Measurements from ENCODE around the gene MORF4L1. TPM values are rescaled to one million over a fixed set of nuclear protein-coding genes. Genes with fewer than 3 reads are reported as not detected.
"Not testable (repeated sequence)": the region's sequence is repeated elsewhere in the genome, so short reads cannot be mapped to it uniquely, and the experiment has no call there.

The MORF4L1 gene
- total RNA-seq, 2 donors from 2014 or later = 170 TPM

GRCh38 chr15:78842519-78842918 is 30.2 kb upstream of the MORF4L1 start:
- Mint-ChIP-seq H3K4me3 (no peak overlapping the region), H3K9me3 (no peaks in the 10 kb centered on the region), H3K36me3 (ENCODE audit: insufficient read depth in 2 of 2) (no peaks in the 10 kb centered on the region), H3K4me1 (ENCODE audit: low read depth) (no peaks in the 10 kb centered on the region), H3K27me3 (ENCODE audit: low read depth) (no peaks in the 10 kb centered on the region), H3K27ac (no peak overlapping the region)
- ATAC-seq (replicated peaks in 1 of 2) = peak in 1 of 2 donors; percentile 45
- DNase-seq = no peak

- H3K36me3 Mint-ChIP-seq (ENCODE audit: insufficient read depth in 2 of 2); DNase-seq; ATAC-seq (replicated peaks in 1 of 2); H3K4me3 Mint-ChIP-seq; H3K9me3 Mint-ChIP-seq; H3K27me3 Mint-ChIP-seq (ENCODE audit: low read depth); H3K27ac Mint-ChIP-seq; H3K4me1 Mint-ChIP-seq (ENCODE audit: low read depth): not testable (repeated sequence)
These were observed 25.8 kb upstream of the MORF4L1 start for GRCh38 chr15:78846906-78847305.

GRCh38 chr15:78847387-78847906 is 25.2 kb upstream of the MORF4L1 start:
- DNase-seq; H3K9me3 Mint-ChIP-seq; H3K4me1 Mint-ChIP-seq (ENCODE audit: low read depth); H3K36me3 Mint-ChIP-seq (ENCODE audit: insufficient read depth in 2 of 2); H3K27me3 Mint-ChIP-seq (ENCODE audit: low read depth); H3K27ac Mint-ChIP-seq; ATAC-seq (replicated peaks in 1 of 2); H3K4me3 Mint-ChIP-seq: not testable (repeated sequence)

GRCh38 chr15:78850352-78850751 is 22.3 kb upstream of the MORF4L1 start:
- no peaks in the 10 kb centered on the region for H3K36me3 Mint-ChIP-seq (ENCODE audit: insufficient read depth in 2 of 2)
- H3K27ac Mint-ChIP-seq = no peak overlapping the region
- ATAC-seq (replicated peaks in 1 of 2) (no peak), DNase-seq (no peak)
- no peaks in the 10 kb centered on the region for H3K27me3 Mint-ChIP-seq (ENCODE audit: low read depth)
- H3K9me3 Mint-ChIP-seq = no peaks in the 10 kb centered on the region
- no peaks in the 10 kb centered on the region for H3K4me1 Mint-ChIP-seq (ENCODE audit: low read depth)
- H3K4me3 Mint-ChIP-seq = no peak overlapping the region

GRCh38 chr15:78850941-78851755 is 21.5 kb upstream of the MORF4L1 start:
- no peak overlapping the region for H3K4me3 Mint-ChIP-seq
- no peaks in the 10 kb centered on the region for H3K9me3 Mint-ChIP-seq
- no peaks in the 10 kb centered on the region for H3K4me1 Mint-ChIP-seq (ENCODE audit: low read depth)
- H3K36me3 Mint-ChIP-seq (ENCODE audit: insufficient read depth in 2 of 2) = no peaks in the 10 kb centered on the region
- DNase-seq (no peak), ATAC-seq (replicated peaks in 1 of 2) (no peak)
- no peaks in the 10 kb centered on the region for H3K27me3 Mint-ChIP-seq (ENCODE audit: low read depth)
- H3K27ac Mint-ChIP-seq = no peak overlapping the region

GRCh38 chr15:78853500-78853899 is 19.2 kb upstream of the MORF4L1 start:
- ATAC-seq (replicated peaks in 1 of 2) (no peak), DNase-seq (no peak)
- H3K27me3 Mint-ChIP-seq (ENCODE audit: low read depth) = no peaks in the 10 kb centered on the region
- no peak overlapping the region for H3K27ac Mint-ChIP-seq
- H3K9me3 Mint-ChIP-seq = no peaks in the 10 kb centered on the region
- H3K36me3 Mint-ChIP-seq (ENCODE audit: insufficient read depth in 2 of 2) = no peaks in the 10 kb centered on the region
- no peaks in the 10 kb centered on the region for H3K4me1 Mint-ChIP-seq (ENCODE audit: low read depth)
- no peak overlapping the region for H3K4me3 Mint-ChIP-seq

GRCh38 chr15:78854833-78855372 is 17.8 kb upstream of the MORF4L1 start:
- Mint-ChIP-seq H3K27me3 (ENCODE audit: low read depth) (no peaks in the 10 kb centered on the region), H3K4me1 (ENCODE audit: low read depth) (peaks cover 2% of the 10 kb centered on the region), H3K36me3 (ENCODE audit: insufficient read depth in 2 of 2) (no peaks in the 10 kb centered on the region), H3K9me3 (no peaks in the 10 kb centered on the region), H3K27ac (no peak overlapping the region), H3K4me3 (no peak overlapping the region)
- ATAC-seq (replicated peaks in 1 of 2) (no peak), DNase-seq (no peak)

GRCh38 chr15:78855746-78856145 is 16.9 kb upstream of the MORF4L1 start:
- Mint-ChIP-seq H3K4me3 (no peak overlapping the region), H3K9me3 (no peaks in the 10 kb centered on the region), H3K36me3 (ENCODE audit: insufficient read depth in 2 of 2) (no peaks in the 10 kb centered on the region), H3K27me3 (ENCODE audit: low read depth) (no peaks in the 10 kb centered on the region), H3K27ac (no peak overlapping the region), H3K4me1 (ENCODE audit: low read depth) (peaks cover 5% of the 10 kb centered on the region)
- ATAC-seq (replicated peaks in 1 of 2) (no peak), DNase-seq (no peak)

- no peaks in the 10 kb centered on the region for H3K36me3 Mint-ChIP-seq (ENCODE audit: insufficient read depth in 2 of 2)
- no peaks in the 10 kb centered on the region for H3K9me3 Mint-ChIP-seq
- H3K27ac Mint-ChIP-seq = peak overlapping the region; percentile 98
These were observed 12.5 kb upstream of the MORF4L1 start for GRCh38 chr15:78859971-78860719.

GRCh38 chr15:78865585-78865984 is 7.1 kb upstream of the MORF4L1 start:
- not testable (repeated sequence) for H3K4me1 Mint-ChIP-seq (ENCODE audit: low read depth); H3K4me3 Mint-ChIP-seq; H3K9me3 Mint-ChIP-seq; H3K27me3 Mint-ChIP-seq (ENCODE audit: low read depth); ATAC-seq (replicated peaks in 1 of 2); H3K36me3 Mint-ChIP-seq (ENCODE audit: insufficient read depth in 2 of 2); DNase-seq; H3K27ac Mint-ChIP-seq

More at GRCh38 chr15:78859971-78860719, 12.5 kb upstream of the MORF4L1 start:
- Mint-ChIP-seq H3K27me3 (ENCODE audit: low read depth) (no peaks in the 10 kb centered on the region), H3K4me1 (ENCODE audit: low read depth) (peaks cover 5% of the 10 kb centered on the region), H3K4me3 (peak overlapping the region; percentile 88 to 96)
- ATAC-seq (replicated peaks in 1 of 2) = peak; percentile 93 to 97
- DNase-seq = peak; percentile 73 to 84

GRCh38 chr15:78866031-78866430 is 6.7 kb upstream of the MORF4L1 start:
- not testable (repeated sequence) for H3K9me3 Mint-ChIP-seq; H3K4me3 Mint-ChIP-seq; H3K27ac Mint-ChIP-seq; ATAC-seq (replicated peaks in 1 of 2); H3K27me3 Mint-ChIP-seq (ENCODE audit: low read depth); H3K36me3 Mint-ChIP-seq (ENCODE audit: insufficient read depth in 2 of 2); DNase-seq; H3K4me1 Mint-ChIP-seq (ENCODE audit: low read depth)

GRCh38 chr15:78866803-78867202 is 5.9 kb upstream of the MORF4L1 start:
- Mint-ChIP-seq H3K4me1 (ENCODE audit: low read depth) (peaks cover 12% of the 10 kb centered on the region), H3K36me3 (ENCODE audit: insufficient read depth in 2 of 2) (no peaks in the 10 kb centered on the region), H3K27ac (no peak overlapping the region), H3K9me3 (no peaks in the 10 kb centered on the region), H3K4me3 (no peak overlapping the region), H3K27me3 (ENCODE audit: low read depth) (no peaks in the 10 kb centered on the region)
- DNase-seq (no peak), ATAC-seq (replicated peaks in 1 of 2) (no peak)

- no peak for ATAC-seq (replicated peaks in 1 of 2)
- Mint-ChIP-seq H3K27me3 (ENCODE audit: low read depth) (no peaks in the 10 kb centered on the region), H3K36me3 (ENCODE audit: insufficient read depth in 2 of 2) (peaks cover 0 to 3% of the 10 kb centered on the region in 2 donors), H3K27ac (no peak overlapping the region), H3K9me3 (no peaks in the 10 kb centered on the region), H3K4me1 (ENCODE audit: low read depth) (peaks cover 14% of the 10 kb centered on the region), H3K4me3 (no peak overlapping the region)
- DNase-seq = no peak
These were observed 4.3 kb upstream of the MORF4L1 start for GRCh38 chr15:78868366-78868765.
